Large intestine (tissue), 3 donors: ENCODE results near the gene NLRP3. TPM values are rescaled to one million over a fixed set of nuclear protein-coding genes. Genes with fewer than 3 reads are reported as not detected.
"Not testable (repeated sequence)": the region's sequence is repeated elsewhere in the genome, so short reads cannot be mapped to it uniquely, and the experiment has no call there.

Experiments
- DNase-seq, 2 donors: peaks; one replicate each; pipeline versions ENCODE4 v3.0.0 to v3.0.0-alpha.2; 2013
- H3K27ac ChIP-seq: one replicate; pipeline ENCODE4 v1.5.1; 2013; ENCODE audit warnings: low read length
- H3K27me3 ChIP-seq: 2 replicates; pipeline ENCODE4 v1.6.1; 2013; ENCODE audit warnings: low read length; ENCODE audit not compliant: control insufficient read depth, insufficient read depth
- H3K36me3 ChIP-seq: 2 replicates; pipeline ENCODE4 v1.6.1; 2013; ENCODE audit warnings: low read length; ENCODE audit not compliant: control insufficient read depth, insufficient read depth
- H3K4me1 ChIP-seq: one replicate; pipeline ENCODE4 v1.6.1; 2013; ENCODE audit warnings: low read length; ENCODE audit not compliant: control insufficient read depth, insufficient read depth
- H3K4me3 ChIP-seq: one replicate; pipeline ENCODE4 v1.5.1; 2013; ENCODE audit warnings: low read length
- H3K9me3 ChIP-seq: one replicate; pipeline ENCODE4 v1.6.1; 2013; ENCODE audit warnings: mild to moderate bottlenecking, low read depth, low read length, moderate library complexity; ENCODE audit not compliant: control insufficient read depth
- WGBS: methylation state at CpG from one replicate; pipeline ENCODE4 v1.1.5; 2013; ENCODE audit warnings: low lambda C conversion rate; ENCODE audit not compliant: insufficient coverage; 5-methylcytosine and 5-hydroxymethylcytosine counted together
- polyA plus RNA-seq: library from polyadenylated mRNA; unstranded; fragments of 120-200 nt; gene quantifications from one replicate; pipeline ENCODE4 v1.2.1, GENCODE V29; 2013

Gene NLRP3
- polyA plus RNA-seq, 1 donor = 0.78 TPM

GRCh38 chr1:247468481-247469140, 52.6 kb downstream of the NLRP3 start:
- no peaks in the 10 kb centered on the region for H3K36me3 ChIP-seq
- H3K27ac ChIP-seq = no peak overlapping the region
- H3K4me1 ChIP-seq = no peaks in the 10 kb centered on the region
- H3K27me3 ChIP-seq = no peaks in the 10 kb centered on the region
- DNase-seq = no peak
- H3K9me3 ChIP-seq = no peaks in the 10 kb centered on the region
- no peak overlapping the region for H3K4me3 ChIP-seq
- no CpG with 5 or more reads among the region's 5 CpGs for WGBS

- 96% methylated on average over 5 of the region's 5 CpGs for WGBS
- Histone ChIP-seq H3K36me3 (no peaks in the 10 kb centered on the region), H3K4me3 (no peak overlapping the region), H3K9me3 (no peaks in the 10 kb centered on the region), H3K27me3 (no peaks in the 10 kb centered on the region), H3K27ac (no peak overlapping the region), H3K4me1 (no peaks in the 10 kb centered on the region)
- no peak for DNase-seq
Observed at GRCh38 chr1:247469141-247469535, 53.2 kb downstream of the NLRP3 start.

GRCh38 chr1:247470942-247471429, 55.0 kb downstream of the NLRP3 start:
- not testable (repeated sequence) for H3K36me3 ChIP-seq, H3K27me3 ChIP-seq, H3K27ac ChIP-seq, H3K9me3 ChIP-seq, H3K4me1 ChIP-seq, DNase-seq, H3K4me3 ChIP-seq
- WGBS = no CpG with 5 or more reads among the region's 16 CpGs

- WGBS = no CpG with 5 or more reads among the region's 12 CpGs
- H3K27ac ChIP-seq = no peak overlapping the region
Observed at GRCh38 chr1:247471445-247472016, 55.6 kb downstream of the NLRP3 start.

GRCh38 chr1:247472035-247472434, 56.1 kb downstream of the NLRP3 start:
- Histone ChIP-seq H3K27ac (no peak overlapping the region), H3K4me1 (no peaks in the 10 kb centered on the region), H3K4me3 (no peak overlapping the region), H3K9me3 (no peaks in the 10 kb centered on the region), H3K27me3 (no peaks in the 10 kb centered on the region), H3K36me3 (no peaks in the 10 kb centered on the region)
- WGBS = 100% methylated on average over 1 of the region's 1 CpG
- DNase-seq = no peak

More at GRCh38 chr1:247471445-247472016, 55.6 kb downstream of the NLRP3 start:
- no peaks in the 10 kb centered on the region for H3K36me3 ChIP-seq
- H3K4me3 ChIP-seq = no peak overlapping the region
- H3K27me3 ChIP-seq = no peaks in the 10 kb centered on the region
- no peak for DNase-seq
- H3K9me3 ChIP-seq = no peaks in the 10 kb centered on the region
- no peaks in the 10 kb centered on the region for H3K4me1 ChIP-seq

- no peak overlapping the region for H3K27ac ChIP-seq
- no peaks in the 10 kb centered on the region for H3K4me1 ChIP-seq
- H3K36me3 ChIP-seq = no peaks in the 10 kb centered on the region
- no peak overlapping the region for H3K4me3 ChIP-seq
- DNase-seq = no peak
- no peaks in the 10 kb centered on the region for H3K9me3 ChIP-seq
- H3K27me3 ChIP-seq = no peaks in the 10 kb centered on the region
- no CpG with 5 or more reads among the region's 3 CpGs for WGBS
Observed at GRCh38 chr1:247474367-247474766, 58.4 kb downstream of the NLRP3 start.

DNA sequence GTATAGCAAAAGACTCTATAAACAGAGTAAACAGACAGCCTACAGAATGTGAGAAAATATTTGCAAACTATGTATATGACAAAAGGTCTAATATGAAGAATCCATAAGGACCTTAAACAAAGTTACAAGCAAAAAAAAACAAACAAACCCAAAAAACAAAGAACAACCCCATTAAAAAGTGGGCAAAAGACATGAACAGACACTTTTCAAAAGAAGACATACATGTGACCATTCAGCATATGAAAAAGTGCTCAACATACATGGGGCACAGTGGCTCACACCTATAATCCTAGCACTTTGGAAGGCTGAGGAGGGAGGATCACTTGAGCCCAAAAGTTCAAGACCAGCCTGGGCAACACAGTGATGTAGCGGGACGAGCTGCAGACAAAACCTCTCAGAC, 59.8 kb downstream of the NLRP3 start:
- Histone ChIP-seq H3K9me3 (no peaks in the 10 kb centered on the region), H3K4me3 (no peak overlapping the region), H3K4me1 (no peaks in the 10 kb centered on the region), H3K27me3 (no peaks in the 10 kb centered on the region), H3K36me3 (no peaks in the 10 kb centered on the region), H3K27ac (no peak overlapping the region)
- no CpG with 5 or more reads among the region's 2 CpGs for WGBS
- DNase-seq = no peak

- H3K36me3 ChIP-seq, H3K4me3 ChIP-seq, DNase-seq, H3K27me3 ChIP-seq, H3K9me3 ChIP-seq, H3K27ac ChIP-seq, H3K4me1 ChIP-seq: not testable (repeated sequence)
- 60% methylated on average over 1 of the region's 6 CpGs for WGBS
Observed at GRCh38 chr1:247476328-247477058, 60.5 kb downstream of the NLRP3 start.

- WGBS = 60% methylated on average over 1 of the region's 1 CpG
- no peak overlapping the region for H3K27ac ChIP-seq
Observed at GRCh38 chr1:247482747-247483146, 66.8 kb downstream of the NLRP3 start.

DNA sequence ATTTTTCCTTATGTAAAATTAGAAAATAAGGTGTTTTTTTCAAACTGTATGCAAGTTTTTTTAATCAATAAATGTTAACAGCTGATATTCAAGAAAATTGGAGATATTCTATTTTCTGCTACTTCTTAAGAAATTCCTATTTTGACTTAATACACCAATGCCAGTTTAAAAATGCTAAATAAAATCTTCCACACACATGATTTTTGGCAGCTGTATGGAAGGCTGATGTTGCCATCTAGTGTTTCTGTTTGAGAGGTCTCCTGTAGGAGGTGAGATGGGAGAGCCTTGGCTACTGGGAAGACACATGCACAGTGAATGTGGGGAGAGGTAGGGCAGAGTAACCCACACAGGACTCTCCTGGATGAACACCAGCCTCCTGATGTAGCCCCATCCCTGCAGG, 71.1 kb downstream of the NLRP3 start:
- Histone ChIP-seq H3K4me1 (no peaks in the 10 kb centered on the region), H3K9me3 (no peaks in the 10 kb centered on the region), H3K4me3 (no peak overlapping the region), H3K27me3 (no peaks in the 10 kb centered on the region), H3K36me3 (no peaks in the 10 kb centered on the region), H3K27ac (no peak overlapping the region)
- no peak for DNase-seq

More at GRCh38 chr1:247482747-247483146, 66.8 kb downstream of the NLRP3 start:
- no peaks in the 10 kb centered on the region for H3K36me3 ChIP-seq
- H3K9me3 ChIP-seq = no peaks in the 10 kb centered on the region
- no peak for DNase-seq
- no peak overlapping the region for H3K4me3 ChIP-seq
- no peaks in the 10 kb centered on the region for H3K27me3 ChIP-seq
- H3K4me1 ChIP-seq = no peaks in the 10 kb centered on the region
